H54 (cell line): Measurements from ENCODE around the gene FAM53A.
"Not testable (repeated sequence)": the region's sequence is repeated elsewhere in the genome, so short reads cannot be mapped to it uniquely, and the experiment has no call there.

Experiments
- DNase-seq: peaks from one replicate; pipeline ENCODE4 v3.0.0; 2011; ENCODE audit warnings: low spot score, mixed read lengths; ENCODE audit not compliant: insufficient read length
- FAIRE-seq: peaks from 3 replicates; lab custom pipeline; 2011; peaks lifted over from hg19 to GRCh38; lab: Jason Lieb, UNC
- POLR2A ChIP-seq: IDR thresholded peaks from 2 replicates; pipeline ENCODE4 v1.6.1; 2011; ENCODE audit warnings: low read depth, mild to moderate bottlenecking, low read length

The FAM53A gene

DNA sequence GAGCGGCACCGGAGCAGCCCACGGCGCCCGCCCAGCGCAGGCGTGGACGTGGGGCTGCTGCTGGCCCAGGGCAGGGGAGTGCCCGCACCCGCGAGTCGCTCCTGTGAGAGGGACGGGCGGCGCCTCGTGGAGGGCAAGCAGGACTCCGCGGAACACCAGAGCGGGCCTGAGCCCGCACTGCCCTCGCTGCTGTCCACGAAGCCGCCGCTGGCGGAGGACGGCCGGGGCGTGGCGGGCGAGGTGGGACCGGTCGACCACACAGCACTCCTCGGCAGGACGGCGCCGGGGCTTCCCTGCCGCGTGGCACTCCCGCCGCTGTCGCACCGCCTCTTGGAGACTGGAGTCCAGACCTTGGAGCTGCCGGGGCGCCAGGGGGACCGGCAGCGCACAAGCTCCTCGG, 29.0 kb downstream of the FAM53A start:
- DNase-seq: no peak
- no peak for TF ChIP-seq POLR2A
- no peak for FAIRE-seq

- DNase-seq: no peak
- FAIRE-seq: no peak
- TF ChIP-seq POLR2A: no peak
Measured at GRCh38 chr4:1654216-1654955, 29.7 kb downstream of the FAM53A start.

- no peak for TF ChIP-seq POLR2A
- no peak for FAIRE-seq
- no peak for DNase-seq
Measured at GRCh38 chr4:1653776-1654175, 30.3 kb downstream of the FAM53A start.

DNA sequence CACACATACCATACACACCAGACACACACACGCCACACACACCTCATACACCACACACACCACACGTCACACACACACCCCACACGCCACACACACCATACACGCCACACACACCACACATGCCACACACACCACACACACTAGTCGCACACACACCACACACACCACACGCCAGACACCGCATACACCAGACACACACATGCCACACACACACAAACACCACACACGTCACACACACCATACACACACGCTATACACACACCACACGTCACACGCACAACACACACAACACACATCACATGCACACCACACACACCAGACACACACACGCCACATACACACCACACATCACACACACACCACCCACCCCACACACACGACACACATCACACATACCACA, 32.0 kb downstream of the FAM53A start:
- no peak for TF ChIP-seq POLR2A
- no peak for FAIRE-seq

GRCh38 chr4:1651609-1652008, 32.5 kb downstream of the FAM53A start:
- no peak for FAIRE-seq
- DNase-seq: no peak
- TF ChIP-seq POLR2A: no peak

More for the DNA sequence above, 32.0 kb downstream of the FAM53A start:
- DNase-seq: no peak

- TF ChIP-seq POLR2A: no peak
- DNase-seq: no peak
- no peak for FAIRE-seq
Measured at GRCh38 chr4:1648962-1649361, 35.2 kb downstream of the FAM53A start.

DNA sequence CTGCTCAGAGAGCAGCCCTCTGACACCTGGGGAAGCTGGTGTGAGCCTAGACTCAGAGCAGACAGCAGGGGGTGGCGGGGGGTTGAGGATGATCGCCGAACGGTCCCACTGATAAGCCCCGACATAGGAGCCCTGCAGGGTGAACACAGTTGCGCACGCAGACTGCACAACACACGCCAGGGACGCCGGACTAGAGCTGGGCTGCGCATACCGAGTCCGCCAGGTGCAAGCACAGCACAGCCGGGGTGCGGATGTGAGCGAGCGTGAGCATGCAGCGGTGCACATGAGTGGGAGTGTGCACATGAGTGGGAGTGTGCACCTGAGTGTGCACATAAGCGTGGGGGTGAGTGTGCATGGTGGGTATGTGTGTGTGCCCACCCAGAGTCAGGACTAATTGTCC, 36.7 kb downstream of the FAM53A start:
- TF ChIP-seq POLR2A: no peak
- DNase-seq (no peak), FAIRE-seq (no peak)

DNA sequence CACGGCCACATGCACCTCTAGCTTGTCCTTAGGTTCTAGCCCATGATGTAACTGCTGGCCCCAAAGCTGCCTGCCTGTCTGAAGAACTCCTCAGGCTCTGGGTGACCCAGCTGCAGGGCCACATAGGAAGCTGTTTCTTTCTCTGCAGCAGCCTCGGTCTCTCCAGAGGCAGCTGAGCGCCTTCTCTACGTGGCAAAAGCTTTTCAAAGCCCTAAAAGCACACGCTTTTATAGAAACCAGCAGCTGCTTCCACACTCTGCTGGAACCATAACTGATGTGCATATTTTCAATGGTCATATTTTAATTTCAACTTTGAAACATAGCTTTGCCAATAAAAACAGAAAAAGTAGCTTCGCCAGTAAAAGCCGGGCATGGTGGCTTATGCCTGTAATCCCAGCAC, 37.4 kb downstream of the FAM53A start:
- DNase-seq: no peak
- no peak for FAIRE-seq
- TF ChIP-seq POLR2A: no peak

GRCh38 chr4:1644891-1645657, 39.0 kb downstream of the FAM53A start:
- no peak for DNase-seq
- no peak for FAIRE-seq
- TF ChIP-seq POLR2A: no peak

- no peak for DNase-seq
- no peak for TF ChIP-seq POLR2A
- FAIRE-seq: no peak
Measured at GRCh38 chr4:1643971-1644735, 40.0 kb downstream of the FAM53A start.

- DNase-seq (no peak), FAIRE-seq (no peak)
- TF ChIP-seq POLR2A: no peak
Measured at GRCh38 chr4:1642196-1642951, 41.7 kb downstream of the FAM53A start.

DNA sequence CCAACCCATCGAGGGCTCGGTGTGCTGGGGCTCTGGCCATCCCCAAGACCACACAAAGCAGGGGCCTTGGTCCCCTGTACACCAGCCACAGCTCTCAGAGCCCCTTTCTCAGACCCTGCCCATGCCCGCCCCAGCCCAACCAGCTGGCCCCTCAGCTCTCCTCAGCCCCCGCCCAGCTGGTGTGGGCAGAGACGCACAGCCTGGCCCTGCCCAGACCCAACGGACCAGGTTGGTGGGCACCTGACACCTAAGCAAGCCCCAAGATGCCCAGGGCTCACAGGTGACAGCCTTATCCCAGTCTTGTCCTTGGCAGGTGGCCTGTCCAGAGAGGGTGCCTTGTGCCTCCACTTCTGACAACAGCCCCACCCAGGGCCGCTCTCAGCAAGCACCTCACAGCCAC, 42.4 kb downstream of the FAM53A start:
- FAIRE-seq (no peak), DNase-seq (no peak)
- no peak for TF ChIP-seq POLR2A

DNA sequence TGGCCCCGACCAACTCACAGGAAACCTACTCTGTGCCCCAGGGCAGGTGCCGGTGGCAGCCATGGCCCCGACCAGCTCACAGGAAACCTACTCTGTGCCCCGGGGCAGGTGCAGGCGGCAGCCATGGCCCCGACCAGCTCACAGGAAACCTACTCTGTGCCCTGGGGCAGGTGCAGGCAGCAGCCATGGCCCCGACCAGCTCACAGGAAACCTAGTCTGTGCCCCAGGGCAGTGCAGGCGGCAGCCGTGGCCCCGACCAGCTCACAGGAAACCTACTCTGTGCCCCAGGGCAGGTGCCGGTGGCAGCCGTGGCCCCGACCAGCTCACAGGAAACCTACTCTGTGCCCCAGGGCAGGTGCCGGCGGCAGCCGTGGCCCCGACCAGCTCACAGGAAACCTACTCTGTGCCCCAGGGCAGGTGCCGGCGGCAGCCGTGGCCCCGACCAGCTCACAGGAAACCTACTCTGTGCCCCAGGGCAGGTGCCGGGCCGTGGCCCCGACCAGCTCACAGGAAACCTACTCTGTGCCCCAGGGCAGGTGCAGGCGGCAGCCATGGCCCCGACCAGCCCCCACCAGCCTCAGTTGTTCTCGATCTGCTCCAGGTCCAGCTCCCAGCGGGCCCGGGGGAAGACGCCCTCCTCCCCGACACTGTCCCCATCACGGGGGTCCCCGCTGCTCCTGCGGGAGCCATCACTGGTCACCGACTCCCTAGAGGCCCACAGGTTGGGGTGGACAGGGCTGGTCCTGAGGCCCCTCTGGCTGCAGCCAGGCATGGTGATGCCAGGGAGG, 43.2 kb downstream of the FAM53A start:
- not testable (repeated sequence) for DNase-seq, FAIRE-seq
